ENCODE measurements around the gene C1QTNF8. TPM values are rescaled to one million over a fixed set of nuclear protein-coding genes. Genes with fewer than 3 reads are reported as not detected.

C1QTNF8 gene
- total and polyA plus RNA-seq, 7 experiments from 2014 or later = not detected

DNA sequence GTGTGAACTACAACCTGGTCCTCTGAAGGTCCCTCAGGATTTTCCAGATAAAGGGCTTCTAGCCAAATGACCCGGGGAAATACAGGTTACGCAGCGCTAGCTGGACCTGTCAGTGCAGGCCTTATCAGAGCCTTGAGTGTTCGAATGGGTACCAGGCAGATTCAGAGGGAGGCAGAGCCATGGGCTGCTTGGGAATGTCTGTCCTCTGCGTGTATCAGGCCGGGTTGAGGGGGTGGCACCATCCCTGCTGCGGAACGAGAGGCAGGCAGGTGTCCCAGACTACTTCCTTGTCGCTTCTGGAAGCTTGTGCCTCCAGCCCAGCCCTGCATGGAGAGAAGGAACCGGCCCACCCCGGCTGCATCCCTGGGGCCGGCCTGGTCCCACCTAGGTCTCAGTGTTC, 57.1 kb downstream of the C1QTNF8 start:
- DNase-seq (no peak), ATAC-seq (no peak)
- Mint-ChIP-seq H3K4me3 (no peak overlapping the region), H3K4me1 (no peaks in the 10 kb centered on the region), H3K36me3 (peaks cover 0 to 3% (median 0%) of the 10 kb centered on the region in 5 donors), H3K9me3 (peaks cover 0 to 7% (median 0%) of the 10 kb centered on the region in 11 donors), H3K27ac (no peak overlapping the region), H3K27me3 (no peaks in the 10 kb centered on the region)
- Histone ChIP-seq H3K4me1 (ENCODE audit: control insufficient read depth in 2 of 2, insufficient read depth in 2 of 2, low read length in 2 of 2) (no peaks in the 10 kb centered on the region), H3K27ac (ENCODE audit: low read depth, low read length) (no peak overlapping the region), H3K4me3 (ENCODE audit: low read length) (no peak overlapping the region), H3K27me3 (ENCODE audit: control insufficient read depth in 2 of 2, insufficient read depth in 2 of 2, low read length in 2 of 2) (no peaks in the 10 kb centered on the region), H3K36me3 (ENCODE audit: control insufficient read depth in 2 of 3, insufficient read depth in 3 of 3, low read length in 3 of 3) (no peaks in the 10 kb centered on the region), H3K9me3 (ENCODE audit: control insufficient read depth in 2 of 3, low read length in 3 of 3) (peaks cover 0 to 6% (median 0%) of the 10 kb centered on the region in 3 experiments)
- ChIA-PET CTCF (no interaction called here), POLR2A (no interaction called here)
- intact Hi-C loops (cut with micrococcal nuclease) = no loop called here

Other genes with a start within 250 kb of the C1QTNF8 start
- 10 to 100 TPM; 25.9 to 63.1 (median 43.1) TPM for gene LMF1, start 125.3 kb downstream of the C1QTNF8 start, total RNA-seq
- 10 to 100 TPM; 10.6 to 19.4 TPM for gene LMF1, start 125.3 kb downstream of the C1QTNF8 start, polyA plus RNA-seq
- gene SOX8, start 114.5 kb downstream of the C1QTNF8 start, total RNA-seq = 1 to 10 TPM in 4 of 5 experiments, under 1 TPM in 1; 0.07 to 5.4 (median 4.7) TPM
- 1 to 10 TPM; 2.3 to 3.1 TPM for gene SOX8, start 114.5 kb downstream of the C1QTNF8 start, polyA plus RNA-seq
- gene SSTR5, start 23.5 kb downstream of the C1QTNF8 start, total RNA-seq = not detected
- not detected for gene SSTR5, start 23.5 kb downstream of the C1QTNF8 start, polyA plus RNA-seq
- 1 to 10 TPM in 4 of 5 experiments, under 1 TPM in 1; 0.31 to 8.8 (median 2.2) TPM for gene CACNA1H, start 56.9 kb upstream of the C1QTNF8 start, total RNA-seq
- gene CACNA1H, start 56.9 kb upstream of the C1QTNF8 start, polyA plus RNA-seq = 1 to 10 TPM in 1 of 2 donors, under 1 TPM in 1; 0.73 to 3.8 TPM
- gene TPSG1, start 129.0 kb upstream of the C1QTNF8 start, total RNA-seq = not detected
- not detected for gene TPSG1, start 129.0 kb upstream of the C1QTNF8 start, polyA plus RNA-seq
- 1 to 10 TPM in 1 of 5 experiments, not detected in 4; 5.3 TPM for gene TPSB2, start 133.9 kb upstream of the C1QTNF8 start, total RNA-seq
- gene TPSB2, start 133.9 kb upstream of the C1QTNF8 start, polyA plus RNA-seq = not detected
- 10 to 100 TPM in 1 of 5 experiments, 1 to 10 TPM in 1, not detected in 3; 3.2 to 10.2 TPM for gene TPSAB1, start 144.5 kb upstream of the C1QTNF8 start, total RNA-seq
- not detected for gene TPSAB1, start 144.5 kb upstream of the C1QTNF8 start, polyA plus RNA-seq
- gene TPSD1, start 159.8 kb upstream of the C1QTNF8 start, total RNA-seq = not detected
- not detected for gene TPSD1, start 159.8 kb upstream of the C1QTNF8 start, polyA plus RNA-seq
- 100 to 1,000 TPM; 159 to 277 (median 203) TPM for gene UBE2I, start 213.4 kb upstream of the C1QTNF8 start, total RNA-seq
- 10 to 100 TPM; 67.2 to 78.9 TPM for gene UBE2I, start 213.4 kb upstream of the C1QTNF8 start, polyA plus RNA-seq
- 1 to 10 TPM in 3 of 5 experiments, under 1 TPM in 2; 0.49 to 7.5 (median 1.1) TPM for gene BAIAP3, start 237.4 kb upstream of the C1QTNF8 start, total RNA-seq
- 1 to 10 TPM in 1 of 2 donors, under 1 TPM in 1; 0.20 to 1.3 TPM for gene BAIAP3, start 237.4 kb upstream of the C1QTNF8 start, polyA plus RNA-seq